ENCODE measurements around the gene DUSP1. TPM values are rescaled to one million over a fixed set of nuclear protein-coding genes. Genes with fewer than 3 reads are reported as not detected.

Gene DUSP1
- total RNA-seq, 1 donor from 2014 or later, result 50.9 TPM

GRCh38 chr5:172721455-172722326, 49.3 kb downstream of the DUSP1 start:
- Mint-ChIP-seq H3K4me3 (no peak overlapping the region), H3K9me3 (no peaks in the 10 kb centered on the region), H3K36me3 (no peaks in the 10 kb centered on the region), H3K27me3 (peaks cover 6% of the 10 kb centered on the region), H3K27ac (no peak overlapping the region), H3K4me1 (ENCODE audit: unreplicated experiment) (peaks cover 14% of the 10 kb centered on the region)
- TF ChIP-seq CTCF (conservative IDR thresholded peaks at IDR 0.05), result no peak
- DNase-seq (ENCODE audit: extremely low spot score, unreplicated experiment), result no peak

- Mint-ChIP-seq H3K27ac (no peak overlapping the region), H3K27me3 (peaks cover 6% of the 10 kb centered on the region), H3K36me3 (no peaks in the 10 kb centered on the region), H3K9me3 (no peaks in the 10 kb centered on the region), H3K4me3 (no peak overlapping the region), H3K4me1 (ENCODE audit: unreplicated experiment) (peaks cover 14% of the 10 kb centered on the region)
- no peak for TF ChIP-seq CTCF (conservative IDR thresholded peaks at IDR 0.05)
- DNase-seq (ENCODE audit: extremely low spot score, unreplicated experiment), result no peak
Measured at GRCh38 chr5:172720655-172721054, 50.3 kb downstream of the DUSP1 start.

GRCh38 chr5:172719211-172719610, 51.8 kb downstream of the DUSP1 start:
- DNase-seq (ENCODE audit: extremely low spot score, unreplicated experiment), result no peak
- H3K27ac Mint-ChIP-seq, result no peak overlapping the region
- H3K36me3 Mint-ChIP-seq, result no peaks in the 10 kb centered on the region
- H3K27me3 Mint-ChIP-seq, result peaks cover 6% of the 10 kb centered on the region
- no peak for TF ChIP-seq CTCF (conservative IDR thresholded peaks at IDR 0.05)
- peaks cover 15% of the 10 kb centered on the region for H3K4me1 Mint-ChIP-seq (ENCODE audit: unreplicated experiment)
- no peaks in the 10 kb centered on the region for H3K9me3 Mint-ChIP-seq
- H3K4me3 Mint-ChIP-seq, result no peak overlapping the region

GRCh38 chr5:172718527-172719114, 52.4 kb downstream of the DUSP1 start:
- Mint-ChIP-seq H3K4me3 (no peak overlapping the region), H3K9me3 (no peaks in the 10 kb centered on the region)

More at GRCh38 chr5:172718527-172719114, 52.4 kb downstream of the DUSP1 start:
- TF ChIP-seq CTCF (conservative IDR thresholded peaks at IDR 0.05), result no peak
- H3K36me3 Mint-ChIP-seq, result no peaks in the 10 kb centered on the region
- H3K27ac Mint-ChIP-seq, result no peak overlapping the region
- H3K4me1 Mint-ChIP-seq (ENCODE audit: unreplicated experiment), result peaks cover 16% of the 10 kb centered on the region
- no peak for DNase-seq (ENCODE audit: extremely low spot score, unreplicated experiment)
- H3K27me3 Mint-ChIP-seq, result peaks cover 6% of the 10 kb centered on the region

Other genes with a start within 250 kb of the DUSP1 start
- 6.2 and 7.6 TPM in 2 replicates for gene NEURL1B, start 129.9 kb downstream of the DUSP1 start, total RNA-seq (ENCODE audit: low replicate concordance)
- 85.2 and 105 TPM in 2 replicates for gene ERGIC1, start 63.1 kb upstream of the DUSP1 start, total RNA-seq (ENCODE audit: low replicate concordance)
- 40.4 and 54.2 TPM in 2 replicates for gene RPL26L1, start 188.2 kb upstream of the DUSP1 start, total RNA-seq (ENCODE audit: low replicate concordance)
- 141 and 227 TPM in 2 replicates for gene ATP6V0E1, start 212.6 kb upstream of the DUSP1 start, total RNA-seq (ENCODE audit: low replicate concordance)

All from type B pancreatic cell (in vitro differentiated cells).